HG02884 (cell line): ENCODE data around the gene WASF1.
"Not testable (repeated sequence)": the region's sequence is repeated elsewhere in the genome, so short reads cannot be mapped to it uniquely, and the experiment has no call there.

Source experiments
- ATAC-seq: cut with Tn5 transposase; IDR thresholded peaks from one replicate; pipeline ENCODE4 v1.9.1; 2021; ENCODE audit warnings: mild to moderate bottlenecking, moderate library complexity; ENCODE audit not compliant: unreplicated experiment

The WASF1 gene

GRCh38 chr6:110095101-110095500 is 84.4 kb downstream of the WASF1 start:
- ATAC-seq: no peak

GRCh38 chr6:110093981-110094380 is 85.5 kb downstream of the WASF1 start:
- ATAC-seq: no peak

GRCh38 chr6:110090876-110091275 is 88.6 kb downstream of the WASF1 start:
- ATAC-seq: no peak

- no peak for ATAC-seq
These were observed 90.1 kb downstream of the WASF1 start for GRCh38 chr6:110089323-110089722.

GRCh38 chr6:110085285-110085684 is 94.2 kb downstream of the WASF1 start:
- no peak for ATAC-seq

GRCh38 chr6:110083875-110084585 is 95.4 kb downstream of the WASF1 start:
- no peak for ATAC-seq

GRCh38 chr6:110075406-110075805 is 104.1 kb downstream of the WASF1 start:
- ATAC-seq: no peak

- not testable (repeated sequence) for ATAC-seq
These were observed 106.0 kb downstream of the WASF1 start for GRCh38 chr6:110073474-110073873.

- no peak for ATAC-seq
These were observed 110.9 kb downstream of the WASF1 start for GRCh38 chr6:110068592-110068967.

- no peak for ATAC-seq
These were observed 111.5 kb downstream of the WASF1 start for GRCh38 chr6:110067837-110068591.

- ATAC-seq: no peak
These were observed 114.5 kb downstream of the WASF1 start for GRCh38 chr6:110064744-110065524.

GRCh38 chr6:110063594-110064263 is 115.7 kb downstream of the WASF1 start:
- ATAC-seq: peak; percentile 80

GRCh38 chr6:110055387-110055735 is 124.1 kb downstream of the WASF1 start:
- no peak for ATAC-seq

- no peak for ATAC-seq
These were observed 124.6 kb downstream of the WASF1 start for GRCh38 chr6:110054664-110055386.

GRCh38 chr6:110053395-110054240 is 125.9 kb downstream of the WASF1 start:
- ATAC-seq: no peak

GRCh38 chr6:110050440-110050813 is 129.0 kb downstream of the WASF1 start:
- ATAC-seq: no peak
